Measurements from ENCODE around the gene CDC42EP5. TPM values are rescaled to one million over a fixed set of nuclear protein-coding genes. Genes with fewer than 3 reads are reported as not detected.

The CDC42EP5 gene
- total and polyA plus RNA-seq, 7 donors, result 12.1 to 529 (median 16.6) TPM

DNA sequence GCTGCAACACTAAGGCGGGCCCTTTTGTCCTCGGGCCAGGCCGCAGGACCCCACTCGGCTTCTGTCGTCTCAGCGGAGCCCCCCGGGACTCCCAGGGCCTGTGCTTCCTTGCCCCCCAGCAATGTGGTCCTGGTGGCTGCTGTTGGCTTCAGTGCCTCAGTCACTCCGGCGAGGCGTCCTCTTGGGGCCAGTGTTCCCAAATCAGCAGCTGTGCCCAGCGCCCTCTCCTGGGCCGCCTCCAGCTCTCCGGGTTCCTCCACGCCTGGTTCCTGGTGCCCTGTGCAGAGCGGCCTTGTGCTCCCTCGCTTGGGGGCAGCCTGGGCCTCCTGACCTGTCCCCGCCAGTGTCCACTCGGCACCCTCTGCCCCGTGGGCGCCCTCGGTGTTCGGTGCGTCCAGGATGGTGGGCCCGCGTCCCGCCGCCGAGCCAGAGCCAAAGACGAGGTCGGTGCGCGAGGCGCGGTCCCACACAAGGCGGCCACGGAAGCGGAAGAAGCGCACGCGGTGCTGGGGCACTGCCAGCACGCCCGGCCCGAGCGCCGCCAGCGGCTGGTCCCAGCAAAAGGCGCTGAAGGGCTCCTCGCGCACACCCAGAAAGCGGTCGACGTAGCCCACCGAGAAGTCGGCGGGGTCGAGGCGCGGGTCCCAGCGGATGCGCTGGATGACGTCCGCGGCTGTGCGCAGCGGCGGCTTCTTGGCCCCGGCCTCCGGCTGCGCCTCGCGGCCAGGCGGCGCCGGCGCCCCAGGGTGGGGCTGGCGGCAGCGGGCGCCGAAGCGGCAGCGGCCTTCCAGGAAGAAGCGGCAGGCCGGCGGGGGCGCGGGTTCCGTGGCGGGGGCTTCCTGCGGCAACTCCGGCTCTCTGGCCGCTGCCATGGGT lies 10.2 kb downstream of the CDC42EP5 start:
- H3K27ac ChIP-seq, result peak overlapping the region; percentile 89 to 94 (median 91)
- H3K36me3 ChIP-seq, result peaks cover 24 to 45% (median 38%) of the 10 kb centered on the region in 4 donors
- peak overlapping the region; percentile 42 to 63 (median 60) for H3K4me3 ChIP-seq
- H3K9me3 ChIP-seq, result no peaks in the 10 kb centered on the region
- intact Hi-C loops (cut with DNase I), result loop anchor here (1.0 to 10.0 kb wide), 4 partner anchors 12 to 652 kb away; partner anchors contain the start of genes MYADM, PPP1R12C and RPS9
- H3K4me1 ChIP-seq, result peaks cover 0 to 48% (median 40%) of the 10 kb centered on the region in 4 donors
- no peak for TF ChIP-seq EP300 (IDR thresholded peaks at IDR 0.05)
- TF ChIP-seq, protein P1, sequence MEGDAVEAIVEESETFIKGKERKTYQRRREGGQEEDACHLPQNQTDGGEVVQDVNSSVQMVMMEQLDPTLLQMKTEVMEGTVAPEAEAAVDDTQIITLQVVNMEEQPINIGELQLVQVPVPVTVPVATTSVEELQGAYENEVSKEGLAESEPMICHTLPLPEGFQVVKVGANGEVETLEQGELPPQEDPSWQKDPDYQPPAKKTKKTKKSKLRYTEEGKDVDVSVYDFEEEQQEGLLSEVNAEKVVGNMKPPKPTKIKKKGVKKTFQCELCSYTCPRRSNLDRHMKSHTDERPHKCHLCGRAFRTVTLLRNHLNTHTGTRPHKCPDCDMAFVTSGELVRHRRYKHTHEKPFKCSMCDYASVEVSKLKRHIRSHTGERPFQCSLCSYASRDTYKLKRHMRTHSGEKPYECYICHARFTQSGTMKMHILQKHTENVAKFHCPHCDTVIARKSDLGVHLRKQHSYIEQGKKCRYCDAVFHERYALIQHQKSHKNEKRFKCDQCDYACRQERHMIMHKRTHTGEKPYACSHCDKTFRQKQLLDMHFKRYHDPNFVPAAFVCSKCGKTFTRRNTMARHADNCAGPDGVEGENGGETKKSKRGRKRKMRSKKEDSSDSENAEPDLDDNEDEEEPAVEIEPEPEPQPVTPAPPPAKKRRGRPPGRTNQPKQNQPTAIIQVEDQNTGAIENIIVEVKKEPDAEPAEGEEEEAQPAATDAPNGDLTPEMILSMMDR (IDR thresholded peaks at IDR 0.05), result no peak
- peak; percentile 56 to 84 (median 74) for TF ChIP-seq POLR2AphosphoS5 (IDR thresholded peaks at IDR 0.05)
- TF ChIP-seq POLR2A (IDR thresholded peaks at IDR 0.05), result no peak
- no peaks in the 10 kb centered on the region for H3K27me3 ChIP-seq
- peak; percentile 90 for DNase-seq
- WGBS, 2 donors, result 1 to 6% methylated on average over 91 of the region's 91 CpGs

DNA sequence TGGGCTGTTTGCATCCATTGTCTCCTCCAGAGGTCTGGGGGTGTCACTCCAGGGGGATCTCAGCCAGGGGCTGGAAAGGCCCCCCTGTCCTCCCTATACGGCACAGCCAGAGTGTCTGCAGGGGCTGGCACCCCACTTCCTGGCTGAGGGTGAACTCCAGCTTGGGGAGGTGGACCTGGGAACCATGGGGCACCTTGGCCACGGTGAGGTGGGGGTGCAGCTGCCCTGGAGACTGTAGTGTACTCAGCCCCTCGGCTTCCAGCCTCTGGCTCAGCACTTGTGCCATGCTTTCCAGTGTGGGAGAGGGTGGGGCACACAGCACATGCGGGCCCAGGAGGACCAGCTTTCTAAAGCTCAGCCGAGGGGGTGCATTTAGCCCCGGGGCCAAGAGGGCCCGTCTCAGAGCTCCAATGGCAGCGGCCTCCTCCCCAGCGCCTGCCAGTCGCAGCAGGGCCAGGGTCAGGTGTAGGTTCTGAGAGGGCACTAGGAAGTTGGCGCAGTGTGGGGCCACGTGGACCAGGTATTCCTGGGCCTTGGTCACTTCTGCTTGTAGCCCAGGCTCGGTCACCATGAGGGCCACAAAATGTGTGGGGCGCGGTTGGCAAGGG lies 10.9 kb downstream of the CDC42EP5 start:
- peak overlapping the region; percentile 89 to 94 (median 91) for H3K27ac ChIP-seq
- H3K4me3 ChIP-seq, result peak overlapping the region; percentile 42 to 63 (median 60)
- WGBS, 2 donors, result 14 to 63% methylated on average over 15 of the region's 15 CpGs
- H3K4me1 ChIP-seq, result peaks cover 0 to 48% (median 40%) of the 10 kb centered on the region in 4 donors
- H3K36me3 ChIP-seq, result peaks cover 29 to 53% (median 45%) of the 10 kb centered on the region in 4 donors
- DNase-seq, result peak; percentile 71
- H3K27me3 ChIP-seq, result no peaks in the 10 kb centered on the region
- TF ChIP-seq EP300 (IDR thresholded peaks at IDR 0.05) (no peak), POLR2A (IDR thresholded peaks at IDR 0.05) (no peak), POLR2AphosphoS5 (IDR thresholded peaks at IDR 0.05) (no peak)
- TF ChIP-seq, protein P1 (IDR thresholded peaks at IDR 0.05), result no peak
- intact Hi-C loops (cut with DNase I), result loop anchor here (1.0 to 10.0 kb wide), 4 partner anchors 11 to 653 kb away; partner anchors contain the start of genes MYADM, PPP1R12C and RPS9
- no peaks in the 10 kb centered on the region for H3K9me3 ChIP-seq

DNA sequence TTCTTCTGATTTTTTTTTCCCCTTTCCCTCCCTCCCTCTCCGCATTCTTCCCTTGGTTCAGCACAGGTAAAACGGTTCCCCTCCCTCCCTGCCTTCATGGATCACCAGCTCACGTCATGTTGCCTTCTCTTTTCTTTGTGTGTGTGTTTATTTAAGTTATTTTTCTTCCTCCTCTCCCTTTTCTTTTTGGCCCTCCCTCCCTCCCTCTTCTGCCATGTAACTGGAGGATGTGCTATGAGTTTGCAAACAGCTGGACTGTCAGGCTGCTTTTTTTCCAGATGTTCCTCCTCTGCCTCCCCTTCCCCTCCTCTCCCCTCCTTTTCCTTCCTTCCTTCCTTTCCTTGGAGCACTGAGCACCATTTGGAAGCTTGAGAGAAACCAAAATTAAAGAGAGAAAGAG lies 11.5 kb downstream of the CDC42EP5 start:
- peak overlapping the region; percentile 89 to 94 (median 91) for H3K27ac ChIP-seq
- peaks cover 35 to 58% (median 51%) of the 10 kb centered on the region in 4 donors for H3K36me3 ChIP-seq
- no peaks in the 10 kb centered on the region for H3K9me3 ChIP-seq
- 29 to 47% methylated on average over 3 of the region's 3 CpGs for WGBS, 2 donors
- no peak for TF ChIP-seq POLR2AphosphoS5 (IDR thresholded peaks at IDR 0.05)
- no peak for TF ChIP-seq EP300 (IDR thresholded peaks at IDR 0.05)
- TF ChIP-seq, protein P1 (IDR thresholded peaks at IDR 0.05), result no peak
- no peak for TF ChIP-seq POLR2A (IDR thresholded peaks at IDR 0.05)
- H3K27me3 ChIP-seq, result no peaks in the 10 kb centered on the region
- peaks cover 0 to 48% (median 40%) of the 10 kb centered on the region in 4 donors for H3K4me1 ChIP-seq
- intact Hi-C loops (cut with DNase I), result loop anchor here (1.0 to 10.0 kb wide), 4 partner anchors 10 to 653 kb away; partner anchors contain the start of genes MYADM, PPP1R12C and RPS9
- DNase-seq, result no peak
- H3K4me3 ChIP-seq, result peak overlapping the region in 1 of 4 donors; percentile 59

DNA sequence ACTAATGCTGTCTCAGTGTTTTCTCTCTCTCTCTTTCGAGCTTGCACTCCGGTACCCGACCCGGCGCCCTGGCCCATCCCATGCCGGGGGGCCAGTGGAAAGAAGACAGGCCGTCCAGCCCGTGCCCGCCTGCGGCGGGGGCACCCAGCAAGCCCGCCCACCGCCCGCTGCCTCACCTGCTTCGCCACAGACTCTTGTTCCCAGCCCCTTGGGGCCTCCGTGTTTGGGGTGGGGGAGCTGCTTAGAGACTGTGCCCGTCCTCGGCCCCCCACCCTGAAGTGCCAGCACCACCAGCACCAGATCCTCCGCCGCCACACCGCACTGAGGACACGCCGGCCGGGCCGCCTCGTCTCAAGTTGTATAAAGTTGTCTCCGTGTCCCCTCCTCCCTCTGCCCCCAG lies 11.9 kb downstream of the CDC42EP5 start:
- H3K36me3 ChIP-seq, result peaks cover 39 to 62% (median 55%) of the 10 kb centered on the region in 4 donors
- DNase-seq, result no peak
- no peaks in the 10 kb centered on the region for H3K9me3 ChIP-seq
- peaks cover 0 to 48% (median 40%) of the 10 kb centered on the region in 4 donors for H3K4me1 ChIP-seq
- H3K4me3 ChIP-seq, result no peak overlapping the region
- intact Hi-C loops (cut with DNase I), result loop anchor here (5.0 to 10.0 kb wide), 3 partner anchors 256 to 654 kb away; partner anchors contain the start of genes MYADM, PPP1R12C and RPS9
- 53 to 77% methylated on average over 27 of the region's 27 CpGs for WGBS, 2 donors
- H3K27ac ChIP-seq, result peak overlapping the region; percentile 89 to 94 (median 91)
- TF ChIP-seq POLR2AphosphoS5 (IDR thresholded peaks at IDR 0.05), result no peak
- TF ChIP-seq, protein P1 (IDR thresholded peaks at IDR 0.05), result no peak
- TF ChIP-seq POLR2A (IDR thresholded peaks at IDR 0.05), result no peak
- no peak for TF ChIP-seq EP300 (IDR thresholded peaks at IDR 0.05)
- H3K27me3 ChIP-seq, result no peaks in the 10 kb centered on the region
